ENCODE data around the gene L3MBTL4. TPM values are rescaled to one million over a fixed set of nuclear protein-coding genes. Genes with fewer than 3 reads are reported as not detected.

The L3MBTL4 gene
- total and polyA plus RNA-seq, 9 of the 15 experiments (the other 6 are each of a cell fraction or from before 2014, with no cell fraction given), result not detected

GRCh38 chr18:6058941-6059340, 355.8 kb downstream of the L3MBTL4 start (continued):
- no peak for TF ChIP-seq EZH2 (IDR thresholded peaks at IDR 0.05; ENCODE audit: borderline replicate concordance, low read depth, low read length)
- no peak for TF ChIP-seq SMAD2 (IDR thresholded peaks at IDR 0.05; ENCODE audit: low read depth, low read length)
- TF ChIP-seq STAT6 (CRISPR knock-in tag; IDR thresholded peaks at IDR 0.05), result no peak
- TF ChIP-seq ZNF57 (CRISPR knock-in tag; IDR thresholded peaks at IDR 0.05), result no peak
- no peak for TF ChIP-seq E2F3 (CRISPR knock-in tag; IDR thresholded peaks at IDR 0.05)
- TF ChIP-seq MLLT1 (IDR thresholded peaks at IDR 0.05), result no peak
- no peak for TF ChIP-seq L3MBTL2 (IDR thresholded peaks at IDR 0.05)
- no peak for TF ChIP-seq E2F6 (IDR thresholded peaks at IDR 0.05; ENCODE audit: borderline replicate concordance in 1 of 2, extremely low read depth in 1 of 2, insufficient read depth in 1 of 2, insufficient read length in 1 of 2, low read depth in 1 of 2, low read length in 1 of 2, poor library complexity in 1 of 2, severe bottlenecking in 1 of 2)
- TF ChIP-seq ETS2 (tag; IDR thresholded peaks at IDR 0.05; ENCODE audit: borderline replicate concordance, poor library complexity, severe bottlenecking), result no peak
- TF ChIP-seq SP2 (IDR thresholded peaks at IDR 0.05; ENCODE audit: extremely low read depth, low read depth, low read length, poor library complexity, severe bottlenecking), result no peak

Measured in K562 (cell line).